Natural killer cell (primary cell): ENCODE data around the gene PALM. TPM values are rescaled to one million over a fixed set of nuclear protein-coding genes. Genes with fewer than 3 reads are reported as not detected.
"Not testable (repeated sequence)": the region's sequence is repeated elsewhere in the genome, so short reads cannot be mapped to it uniquely, and the experiment has no call there.

Source experiments
- ATAC-seq, 3 donors: fragments of 150-1000 bp in 2 of 3; fragments of 200-7000 bp in 1 of 3; cut with Tn5 transposase; 1 replicate in 1 of 3; 2 replicates in 2 of 3; pipeline ENCODE4 v1.10.0; 2021; ENCODE audit warnings: mild to moderate bottlenecking in 2 of 3, moderate library complexity in 2 of 3
- DNase-seq, 2 donors: peaks; one replicate each; pipeline versions ENCODE4 v3.0.0 to v3.0.0-alpha.2; 2013 to 2021; ENCODE audit warnings: mixed read lengths in 1 of 2
- H3K27ac ChIP-seq: one replicate; pipeline ENCODE4 v1.5.1; 2013; ENCODE audit warnings: mild to moderate bottlenecking, low read length
- H3K27me3 ChIP-seq: one replicate; pipeline ENCODE4 v1.6.1; 2013; ENCODE audit warnings: low read length; ENCODE audit not compliant: control insufficient read depth, insufficient read depth
- H3K36me3 ChIP-seq: one replicate; pipeline ENCODE4 v1.6.1; 2013; ENCODE audit warnings: low read length; ENCODE audit not compliant: control insufficient read depth, insufficient read depth
- H3K4me1 ChIP-seq: one replicate; pipeline ENCODE4 v1.6.1; 2013; ENCODE audit warnings: low read length; ENCODE audit not compliant: control insufficient read depth, insufficient read depth
- H3K4me3 ChIP-seq: one replicate; pipeline ENCODE4 v1.5.1; 2013; ENCODE audit warnings: low read length
- H3K9me3 ChIP-seq: one replicate; pipeline ENCODE4 v1.6.1; 2013; ENCODE audit warnings: low read length; ENCODE audit not compliant: control insufficient read depth, insufficient read depth
- H3K27ac Mint-ChIP-seq, 2 donors: one replicate each; pipeline ENCODE4 v1.8.0; 2022; ENCODE audit warnings: mild to moderate bottlenecking in 2 of 2, mixed read lengths in 2 of 2, moderate library complexity in 1 of 2
- H3K27me3 Mint-ChIP-seq, 2 donors: one replicate each; pipeline ENCODE4 v1.8.0; 2022; ENCODE audit warnings: low read depth in 2 of 2, mixed read lengths in 2 of 2
- H3K36me3 Mint-ChIP-seq: one replicate; pipeline ENCODE4 v1.8.0; 2022; ENCODE audit warnings: mixed read lengths
- H3K4me1 Mint-ChIP-seq, 2 donors: one replicate each; pipeline ENCODE4 v1.8.0; 2022; ENCODE audit warnings: mixed read lengths in 2 of 2
- H3K4me3 Mint-ChIP-seq: one replicate; pipeline ENCODE4 v1.8.0; 2022; ENCODE audit warnings: mild to moderate bottlenecking, moderate library complexity, mixed read lengths
- H3K9me3 Mint-ChIP-seq, 2 donors: one replicate each; pipeline ENCODE4 v1.8.0; 2022; ENCODE audit warnings: mixed read lengths in 2 of 2
- CTCF ChIP-seq: fragments of 200-600 bp; IDR thresholded peaks from one replicate; pipeline ENCODE4 v1.8.0; 2022; ENCODE audit warnings: antibody characterized with exemption
- WGBS: methylation state at CpG from one replicate; pipeline ENCODE4 v1.1.7; 2013; ENCODE audit warnings: missing lambda C conversion rate; ENCODE audit not compliant: insufficient coverage; 5-methylcytosine and 5-hydroxymethylcytosine counted together
- intact Hi-C: fragments of 100-400 bp; cut with micrococcal nuclease; formaldehyde crosslinking; loops from one replicate; pipeline ENCODE4 v1.14.2; 2022
- total RNA-seq, 4 donors: library from RNA; stranded (reverse); fragments of 120-200 nt in 1 of 4; gene quantifications; one replicate each; pipeline versions ENCODE4 v1.2.3 to v1.2.4, GENCODE V29; 2013 to 2022

Gene PALM
- total RNA-seq, 3 donors from 2014 or later (not counting 1 experiment from before 2014, with no cell fraction given): 0.59 to 1.0 TPM; not detected in 1

DNA sequence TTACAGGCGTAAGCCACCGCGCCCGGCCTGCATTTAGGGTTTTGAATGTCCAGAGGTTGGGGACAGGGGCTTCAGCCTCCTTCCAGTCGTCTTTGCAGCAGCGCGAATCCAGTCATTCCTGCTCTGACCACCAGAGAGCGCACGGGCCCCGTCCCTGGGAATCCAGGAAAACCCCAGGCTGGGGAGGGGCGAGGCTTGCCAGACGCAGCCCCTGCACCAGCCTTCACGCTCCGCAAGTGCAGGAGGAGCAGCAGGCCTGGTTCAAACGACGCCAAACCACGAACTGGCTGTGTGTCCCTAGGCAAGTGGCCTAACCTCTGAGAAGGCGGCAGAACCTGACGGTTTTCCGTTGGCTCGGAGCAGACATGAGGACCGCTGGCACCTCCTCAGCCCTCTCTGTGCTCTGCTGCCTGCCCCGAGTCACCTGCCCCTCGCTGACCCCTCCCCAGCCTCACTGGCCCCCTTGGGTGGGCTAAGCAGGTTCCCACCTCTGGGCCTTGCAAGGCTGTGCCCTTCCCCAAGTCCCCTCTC is 43.8 kb upstream of the PALM start:
- Histone ChIP-seq H3K4me3 (no peak overlapping the region), H3K36me3 (peaks cover 2% of the 10 kb centered on the region), H3K9me3 (no peaks in the 10 kb centered on the region), H3K27me3 (no peaks in the 10 kb centered on the region), H3K27ac (no peak overlapping the region), H3K4me1 (peaks cover 44% of the 10 kb centered on the region)
- WGBS: 13% methylated on average over 24 of the region's 24 CpGs
- peak overlapping the region; percentile 57 to 88 for H3K27ac Mint-ChIP-seq
- peaks cover 0 to 2% of the 10 kb centered on the region in 2 donors for H3K27me3 Mint-ChIP-seq
- ATAC-seq (peak; percentile 16 to 40 (median 20)), DNase-seq (peak; percentile 72 to 92)
- intact Hi-C loops: loop anchor here (1.0 to 5.0 kb wide), 5 partner anchors 37 to 153 kb away; partner anchors contain the start of genes BSG and PTBP1
- no peaks in the 10 kb centered on the region for H3K9me3 Mint-ChIP-seq
- H3K4me3 Mint-ChIP-seq: peak overlapping the region; percentile 86
- peak; percentile 83 for TF ChIP-seq CTCF
- peaks cover 32 to 39% of the 10 kb centered on the region in 2 donors for H3K4me1 Mint-ChIP-seq
- H3K36me3 Mint-ChIP-seq: no peaks in the 10 kb centered on the region

DNA sequence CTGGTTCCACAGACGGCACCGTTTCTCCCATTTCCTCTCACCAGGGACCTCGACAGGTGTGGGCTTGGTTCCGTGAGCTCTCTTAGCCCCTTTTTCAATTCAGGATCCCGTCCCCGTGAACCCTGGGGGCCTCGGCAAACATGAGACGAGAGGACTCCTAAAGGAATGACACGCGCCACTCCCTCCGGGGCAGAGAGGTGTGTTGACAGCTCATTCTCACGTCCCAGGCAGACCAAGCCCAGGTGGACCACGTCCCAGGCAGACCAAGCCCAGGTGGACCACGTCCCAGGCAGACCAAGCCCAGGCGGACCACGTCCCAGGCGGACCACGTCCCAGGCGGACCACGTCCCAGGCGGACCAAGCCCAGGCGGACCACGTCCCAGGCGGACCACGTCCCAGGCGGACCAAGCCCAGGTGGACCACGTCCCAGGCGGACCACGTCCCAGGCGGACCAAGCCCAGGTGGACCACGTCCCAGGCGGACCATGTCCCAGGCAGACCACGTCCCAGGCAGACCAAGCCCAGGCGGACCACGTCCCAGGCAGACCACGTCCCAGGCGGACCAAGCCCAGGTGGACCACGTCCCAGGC is 41.7 kb upstream of the PALM start:
- peaks cover 28% of the 10 kb centered on the region for H3K4me1 ChIP-seq
- H3K9me3 Mint-ChIP-seq, H3K4me3 Mint-ChIP-seq, H3K9me3 ChIP-seq, H3K27me3 ChIP-seq, H3K27ac Mint-ChIP-seq, intact Hi-C loops, H3K27ac ChIP-seq, H3K36me3 Mint-ChIP-seq, H3K36me3 ChIP-seq, H3K4me3 ChIP-seq, H3K27me3 Mint-ChIP-seq, ATAC-seq, DNase-seq: not testable (repeated sequence)
- WGBS: 87% methylated on average over 38 of the region's 38 CpGs
- peaks cover 13 to 18% of the 10 kb centered on the region in 2 donors for H3K4me1 Mint-ChIP-seq

DNA sequence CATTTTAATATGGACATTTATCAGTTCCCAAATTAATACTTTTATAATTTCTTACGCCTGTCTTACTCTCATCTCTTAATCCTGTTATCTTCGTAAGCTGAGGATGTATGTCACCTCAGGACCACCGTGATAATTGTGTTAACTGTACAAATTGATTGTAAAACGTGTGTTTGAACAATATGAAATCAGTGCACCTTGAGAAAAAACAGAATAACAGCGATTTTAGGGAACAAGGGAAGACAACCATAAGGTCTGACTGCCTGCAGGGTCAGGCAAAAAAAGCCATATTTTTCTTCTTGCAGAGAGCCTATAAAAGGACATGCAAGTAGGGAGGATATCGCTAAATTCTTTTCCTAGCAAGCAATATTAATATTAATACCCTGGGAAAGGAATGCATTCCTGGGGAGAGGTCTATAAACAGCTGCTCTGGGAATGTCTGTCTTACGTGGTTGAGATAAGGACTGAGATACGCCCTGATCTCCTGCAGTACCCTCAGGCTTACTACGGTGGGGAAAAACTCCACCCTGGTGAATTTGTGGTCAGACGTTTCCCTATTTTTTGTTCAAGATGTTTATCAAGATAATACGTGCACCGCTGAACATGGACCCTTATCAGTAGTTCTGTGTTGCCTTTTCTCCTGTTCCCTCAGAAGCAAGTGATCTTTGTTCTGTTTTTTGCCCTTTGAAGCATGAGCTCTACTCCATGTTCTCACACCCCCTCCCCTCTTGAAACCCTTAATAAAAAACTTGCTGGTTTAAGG is 39.9 kb upstream of the PALM start:
- WGBS: 13% methylated on average over 9 of the region's 12 CpGs
- H3K9me3 ChIP-seq, H3K4me3 ChIP-seq, H3K27ac Mint-ChIP-seq, H3K27me3 ChIP-seq, H3K4me3 Mint-ChIP-seq, H3K36me3 ChIP-seq, H3K27me3 Mint-ChIP-seq, DNase-seq, H3K9me3 Mint-ChIP-seq, intact Hi-C loops, ATAC-seq, H3K27ac ChIP-seq, H3K36me3 Mint-ChIP-seq: not testable (repeated sequence)
- H3K4me1 ChIP-seq: peaks cover 22% of the 10 kb centered on the region
- peaks cover 7 to 11% of the 10 kb centered on the region in 2 donors for H3K4me1 Mint-ChIP-seq

DNA sequence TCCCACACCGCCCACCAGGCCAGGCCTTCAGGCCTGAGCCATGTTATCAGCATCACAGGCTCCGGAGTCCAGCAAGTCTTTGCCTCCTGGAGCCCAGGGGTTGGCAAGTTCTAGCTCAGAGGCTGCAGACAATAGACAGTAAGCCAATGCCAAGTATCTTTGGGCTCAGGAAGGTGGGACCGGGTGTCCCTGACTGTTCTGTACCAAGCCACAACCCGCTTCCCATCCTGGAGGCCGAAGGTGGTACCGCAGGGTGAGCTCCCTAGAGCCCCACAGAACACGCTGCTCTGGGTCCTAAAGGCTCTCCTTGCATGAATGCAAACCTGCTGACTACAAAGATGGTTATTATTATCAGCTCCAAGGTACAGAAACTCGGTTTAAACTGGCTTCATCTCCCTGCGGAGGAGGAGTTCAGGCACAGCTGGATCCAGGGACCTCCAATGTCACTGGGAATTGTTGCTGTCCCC is 38.1 kb upstream of the PALM start:
- TF ChIP-seq CTCF: no peak
- Histone ChIP-seq H3K4me1 (peaks cover 8% of the 10 kb centered on the region), H3K27ac (no peak overlapping the region), H3K36me3 (no peaks in the 10 kb centered on the region), H3K4me3 (no peak overlapping the region), H3K9me3 (no peaks in the 10 kb centered on the region), H3K27me3 (peaks cover 15% of the 10 kb centered on the region)
- ATAC-seq (no peak), DNase-seq (no peak)
- H3K36me3 Mint-ChIP-seq: no peaks in the 10 kb centered on the region
- peaks cover 0 to 14% of the 10 kb centered on the region in 2 donors for H3K27me3 Mint-ChIP-seq
- intact Hi-C loops: no loop called here
- whole genome bisulfite sequencing: 76% methylated on average over 9 of the region's 9 CpGs
- no peaks in the 10 kb centered on the region for H3K9me3 Mint-ChIP-seq
- H3K27ac Mint-ChIP-seq: no peak overlapping the region
- H3K4me3 Mint-ChIP-seq: no peak overlapping the region
- H3K4me1 Mint-ChIP-seq: no peaks in the 10 kb centered on the region
